Ascending aorta (tissue), 2 donors: ENCODE results near the gene JCAD. TPM values are rescaled to one million over a fixed set of nuclear protein-coding genes. Genes with fewer than 3 reads are reported as not detected.
A peak's percentile ranks its signal among the peaks of the same experiment; 100 is the strongest.

Experiments used
- DNase-seq, 2 donors: peaks; one replicate each; pipeline ENCODE4 v3.0.0-alpha.2; 2019; ENCODE audit warnings: low spot score in 2 of 2
- H3K27ac ChIP-seq, 2 donors: fragments of 200-600 bp; sonication (generic); one replicate each; pipeline ENCODE4 v1.5.1; 2016 to 2017; ENCODE audit warnings: mild to moderate bottlenecking in 1 of 2
- H3K27me3 ChIP-seq: fragments of 200-600 bp; sonication (generic); one replicate; pipeline ENCODE4 v1.5.1; 2017
- H3K36me3 ChIP-seq, 2 donors: fragments of 200-600 bp; sonication (generic); one replicate each; pipeline ENCODE4 v1.5.1; 2016
- H3K4me1 ChIP-seq, 2 donors: fragments of 200-600 bp; sonication (generic); one replicate each; pipeline ENCODE4 v1.5.1; 2016 to 2017; ENCODE audit warnings: mild to moderate bottlenecking in 1 of 2
- H3K4me3 ChIP-seq, 2 donors: fragments of 200-600 bp; sonication (generic); one replicate each; pipeline ENCODE4 v1.5.1; 2016 to 2017; ENCODE audit warnings: mild to moderate bottlenecking in 1 of 2
- H3K9me3 ChIP-seq, 2 donors: fragments of 200-600 bp; sonication (generic); one replicate each; pipeline ENCODE4 v1.5.1; 2016
- CTCF ChIP-seq, 3 experiments: fragments of 200-600 bp in 2 of 3; fragments of 450-650 bp in 1 of 3; sonication (generic) in 2 of 3; IDR thresholded peaks; one replicate each; pipeline ENCODE4 v1.5.1; 2016 to 2019; ENCODE audit warnings: antibody characterized with exemption in 3 of 3, mild to moderate bottlenecking in 1 of 3, moderate library complexity in 1 of 3
- intact Hi-C: fragments of 100-400 bp; cut with DNase I; formaldehyde crosslinking; loops from one replicate; pipeline ENCODE4 v1.15.1; 2023
- total RNA-seq: library from RNA; depleted of rRNA; stranded (reverse); fragments of >200 nt; gene quantifications from one replicate; pipeline ENCODE4 v1.1.0, GENCODE V29; 2016

Gene JCAD
- total RNA-seq, 1 donor from 2014 or later: 82.8 TPM

- no peak for DNase-seq
- H3K9me3 ChIP-seq: no peaks in the 10 kb centered on the region
- H3K4me3 ChIP-seq: no peak overlapping the region
- H3K27me3 ChIP-seq: no peaks in the 10 kb centered on the region
- intact Hi-C loops: no loop called here
- H3K27ac ChIP-seq: no peak overlapping the region
- peaks cover 3 to 20% of the 10 kb centered on the region in 2 donors for H3K4me1 ChIP-seq
- TF ChIP-seq CTCF (IDR thresholded peaks at IDR 0.05): no peak
- peaks cover 0 to 22% of the 10 kb centered on the region in 2 donors for H3K36me3 ChIP-seq
These were observed 36.8 kb downstream of the JCAD start for GRCh38 chr10:30022590-30022989.

- peaks cover 0 to 10% of the 10 kb centered on the region in 2 donors for H3K36me3 ChIP-seq
- no peak overlapping the region for H3K27ac ChIP-seq
- no peaks in the 10 kb centered on the region for H3K9me3 ChIP-seq
- no peak for TF ChIP-seq CTCF (IDR thresholded peaks at IDR 0.05)
- H3K27me3 ChIP-seq: no peaks in the 10 kb centered on the region
- intact Hi-C loops: loop anchor here (2.0 kb wide), 2 partner anchors 19 to 39 kb away; partner anchors contain the start of gene JCAD
- H3K4me1 ChIP-seq: peaks cover 9 to 37% of the 10 kb centered on the region in 2 donors
- H3K4me3 ChIP-seq: no peak overlapping the region
- no peak for DNase-seq
These were observed 39.9 kb downstream of the JCAD start for GRCh38 chr10:30019468-30019867.

GRCh38 chr10:30018496-30018895, 40.9 kb downstream of the JCAD start:
- TF ChIP-seq CTCF (IDR thresholded peaks at IDR 0.05): peak in 2 of 3 experiments; percentile 21 to 34
- no peak for DNase-seq
- no peak overlapping the region for H3K4me3 ChIP-seq
- peak overlapping the region; percentile 61 to 81 for H3K27ac ChIP-seq
- peaks cover 9 to 47% of the 10 kb centered on the region in 2 donors for H3K4me1 ChIP-seq
- H3K27me3 ChIP-seq: no peaks in the 10 kb centered on the region
- peaks cover 0 to 10% of the 10 kb centered on the region in 2 donors for H3K36me3 ChIP-seq
- intact Hi-C loops: loop anchor here (2.0 kb wide), 2 partner anchors 20 to 40 kb away; partner anchors contain the start of gene JCAD
- no peaks in the 10 kb centered on the region for H3K9me3 ChIP-seq

- no peak overlapping the region for H3K4me3 ChIP-seq
- H3K36me3 ChIP-seq: peaks cover 0 to 5% of the 10 kb centered on the region in 2 donors
- H3K27me3 ChIP-seq: no peaks in the 10 kb centered on the region
- H3K9me3 ChIP-seq: no peaks in the 10 kb centered on the region
- H3K27ac ChIP-seq: peak overlapping the region; percentile 61 to 81
- no peak for DNase-seq
- intact Hi-C loops: loop anchor here (2.0 kb wide), 2 partner anchors 21 to 41 kb away; partner anchors contain the start of gene JCAD
- peaks cover 9 to 51% of the 10 kb centered on the region in 2 donors for H3K4me1 ChIP-seq
- TF ChIP-seq CTCF (IDR thresholded peaks at IDR 0.05): no peak
These were observed 41.4 kb downstream of the JCAD start for GRCh38 chr10:30017966-30018365.

GRCh38 chr10:30017556-30017955, 41.8 kb downstream of the JCAD start:
- peaks cover 9 to 51% of the 10 kb centered on the region in 2 donors for H3K4me1 ChIP-seq
- peaks cover 0 to 4% of the 10 kb centered on the region in 2 donors for H3K36me3 ChIP-seq
- H3K27me3 ChIP-seq: no peaks in the 10 kb centered on the region
- intact Hi-C loops: no loop called here
- DNase-seq: no peak
- peak overlapping the region; percentile 61 to 81 for H3K27ac ChIP-seq
- TF ChIP-seq CTCF (IDR thresholded peaks at IDR 0.05): no peak
- H3K4me3 ChIP-seq: no peak overlapping the region
- H3K9me3 ChIP-seq: no peaks in the 10 kb centered on the region

GRCh38 chr10:30014511-30014910, 44.9 kb downstream of the JCAD start:
- intact Hi-C loops: no loop called here
- H3K4me3 ChIP-seq: no peak overlapping the region
- no peaks in the 10 kb centered on the region for H3K36me3 ChIP-seq
- peaks cover 9 to 61% of the 10 kb centered on the region in 2 donors for H3K4me1 ChIP-seq
- no peak for DNase-seq
- peak overlapping the region in 1 of 2 donors; percentile 5 for H3K27ac ChIP-seq
- H3K9me3 ChIP-seq: no peaks in the 10 kb centered on the region
- no peaks in the 10 kb centered on the region for H3K27me3 ChIP-seq
- no peak for TF ChIP-seq CTCF (IDR thresholded peaks at IDR 0.05)
